ENCODE measurements around the gene ARMH2. TPM values are rescaled to one million over a fixed set of nuclear protein-coding genes. Genes with fewer than 3 reads are reported as not detected.
A peak's percentile ranks its signal among the peaks of the same experiment; 100 is the strongest.

Gene ARMH2
- total and polyA plus RNA-seq, 9 of the 15 experiments (the other 6 are each of a cell fraction or from before 2014, with no cell fraction given): not detected

GRCh38 chr6:24774696-24775519 is 23.8 kb downstream of the ARMH2 start, which contains the start of gene GMNN (continued):
- TF ChIP-seq RERE (CRISPR knock-in tag; IDR thresholded peaks at IDR 0.05; ENCODE audit: borderline replicate concordance) (no peak), ZNF644 (tag; IDR thresholded peaks at IDR 0.05; ENCODE audit: low read depth) (no peak), USF1 (CRISPR knock-in tag; IDR thresholded peaks at IDR 0.05) (peak; percentile 92), ZNF507 (tag; conservative IDR thresholded peaks at IDR 0.05) (no peak), JUN (IDR thresholded peaks at IDR 0.05; ENCODE audit: borderline replicate concordance, low read depth, low read length) (peak; percentile 43; the same call in 1 of the 2 replicates), JUN (CRISPR knock-in tag; IDR thresholded peaks at IDR 0.05; ENCODE audit: borderline replicate concordance) (no peak), SRSF9 (IDR thresholded peaks at IDR 0.05; ENCODE audit: borderline replicate concordance, low read depth, low read length) (no peak), JUNB (CRISPR knock-in tag; conservative IDR thresholded peaks at IDR 0.05) (no peak), ZC3H4 (CRISPR knock-in tag; IDR thresholded peaks at IDR 0.05; ENCODE audit: borderline replicate concordance) (no peak), NCOA1 (IDR thresholded peaks at IDR 0.05; ENCODE audit: low read depth) (peak; percentile 71; the same call in 1 of the 2 replicates), SIX5 (IDR thresholded peaks at IDR 0.05; ENCODE audit: borderline replicate concordance in 1 of 2, insufficient read depth in 1 of 2, low read depth in 1 of 2, low read length in 2 of 2) (no peak), USF2 (CRISPR knock-in tag; IDR thresholded peaks at IDR 0.05) (peak; percentile 92), NFIX (CRISPR knock-in tag; IDR thresholded peaks at IDR 0.05; ENCODE audit: low read depth) (no peak), SREBF1 (IDR thresholded peaks at IDR 0.05; ENCODE audit: borderline replicate concordance, low read depth, low read length) (peak; percentile 12; the same call in 1 of the 2 replicates)
- TF ChIP-seq, protein P1, sequence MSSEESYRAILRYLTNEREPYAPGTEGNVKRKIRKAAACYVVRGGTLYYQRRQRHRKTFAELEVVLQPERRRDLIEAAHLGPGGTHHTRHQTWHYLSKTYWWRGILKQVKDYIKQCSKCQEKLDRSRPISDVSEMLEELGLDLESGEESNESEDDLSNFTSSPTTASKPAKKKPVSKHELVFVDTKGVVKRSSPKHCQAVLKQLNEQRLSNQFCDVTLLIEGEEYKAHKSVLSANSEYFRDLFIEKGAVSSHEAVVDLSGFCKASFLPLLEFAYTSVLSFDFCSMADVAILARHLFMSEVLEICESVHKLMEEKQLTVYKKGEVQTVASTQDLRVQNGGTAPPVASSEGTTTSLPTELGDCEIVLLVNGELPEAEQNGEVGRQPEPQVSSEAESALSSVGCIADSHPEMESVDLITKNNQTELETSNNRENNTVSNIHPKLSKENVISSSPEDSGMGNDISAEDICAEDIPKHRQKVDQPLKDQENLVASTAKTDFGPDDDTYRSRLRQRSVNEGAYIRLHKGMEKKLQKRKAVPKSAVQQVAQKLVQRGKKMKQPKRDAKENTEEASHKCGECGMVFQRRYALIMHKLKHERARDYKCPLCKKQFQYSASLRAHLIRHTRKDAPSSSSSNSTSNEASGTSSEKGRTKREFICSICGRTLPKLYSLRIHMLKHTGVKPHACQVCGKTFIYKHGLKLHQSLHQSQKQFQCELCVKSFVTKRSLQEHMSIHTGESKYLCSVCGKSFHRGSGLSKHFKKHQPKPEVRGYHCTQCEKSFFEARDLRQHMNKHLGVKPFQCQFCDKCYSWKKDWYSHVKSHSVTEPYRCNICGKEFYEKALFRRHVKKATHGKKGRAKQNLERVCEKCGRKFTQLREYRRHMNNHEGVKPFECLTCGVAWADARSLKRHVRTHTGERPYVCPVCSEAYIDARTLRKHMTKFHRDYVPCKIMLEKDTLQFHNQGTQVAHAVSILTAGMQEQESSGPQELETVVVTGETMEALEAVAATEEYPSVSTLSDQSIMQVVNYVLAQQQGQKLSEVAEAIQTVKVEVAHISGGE (CRISPR knock-in tag; IDR thresholded peaks at IDR 0.05): no peak

Data from K562 (cell line).